Body of pancreas (tissue), 4 donors: ENCODE measurements around the gene CAPN3. TPM values are rescaled to one million over a fixed set of nuclear protein-coding genes. Genes with fewer than 3 reads are reported as not detected.
"Not testable (repeated sequence)": the region's sequence is repeated elsewhere in the genome, so short reads cannot be mapped to it uniquely, and the experiment has no call there.

ENCODE experiments used
- ATAC-seq: fragments of 150-250 bp; one replicate; pipeline ENCODE4 v1.9.1; 2016
- DNase-seq, 4 donors: peaks; one replicate each; pipeline ENCODE4 v3.0.0-alpha.2; 2019
- H3K27ac ChIP-seq, 4 donors: fragments of 200-600 bp; sonication (generic); 1 replicate in 3 of 4; 2 replicates in 1 of 4; pipeline versions ENCODE4 v1.5.1 to v1.6.1; 2016 to 2019; ENCODE audit warnings: mild to moderate bottlenecking in 1 of 4, mixed read lengths in 1 of 4, moderate library complexity in 1 of 4
- H3K27me3 ChIP-seq, 2 donors: fragments of 200-600 bp; sonication (generic); one replicate each; pipeline ENCODE4 v1.6.0; 2016; ENCODE audit warnings: mild to moderate bottlenecking in 1 of 2
- H3K36me3 ChIP-seq, 2 donors: fragments of 200-600 bp; sonication (generic); replicated peaks in 1 of 2; 2 replicates each; pipeline ENCODE4 v1.5.1; 2016; ENCODE audit warnings: low read depth in 2 of 2; ENCODE audit not compliant: insufficient read depth in 1 of 2
- H3K4me1 ChIP-seq: fragments of 200-600 bp; sonication (generic); one replicate; pipeline ENCODE4 v1.6.0; 2016
- H3K4me3 ChIP-seq, 2 donors: fragments of 200-600 bp; sonication (generic); 1 replicate in 1 of 2; 2 replicates in 1 of 2; pipeline ENCODE4 v1.5.1; 2016 to 2019
- H3K9me3 ChIP-seq, 3 donors: fragments of 200-600 bp; sonication (generic); 1 replicate in 2 of 3; 2 replicates in 1 of 3; pipeline ENCODE4 v1.5.1; 2016
- POLR2A ChIP-seq, 3 donors: fragments of 450-650 bp; IDR thresholded peaks; one replicate each; pipeline ENCODE4 v1.6.1; 2016; ENCODE audit warnings: antibody characterized with exemption in 3 of 3, mild to moderate bottlenecking in 2 of 3
- WGBS, 2 donors: methylation state at CpG; one replicate each; pipeline ENCODE4 v1.1.5; 2017; 5-methylcytosine and 5-hydroxymethylcytosine counted together
- intact Hi-C: fragments of 100-400 bp; cut with DNase I; formaldehyde crosslinking; loops from one replicate; pipeline ENCODE4 v1.15.1; 2023
- total RNA-seq, 2 donors: library from RNA; depleted of rRNA; stranded (reverse); fragments of >200 nt; gene quantifications; one replicate each; pipeline ENCODE4 v1.1.0, GENCODE V29; 2016
- TF ChIP-seq, protein P1 (sequence below), 7 experiments: fragments of 450-650 bp in 4 of 7; fragments of 200-600 bp in 3 of 7; sonication (generic) in 3 of 7; IDR thresholded peaks; one replicate each; pipeline ENCODE4 v1.5.1; 2016 to 2019; ENCODE audit warnings: antibody characterized with exemption in 7 of 7

Gene CAPN3
- total RNA-seq, 2 donors from 2014 or later = 6.3 to 9.6 TPM

DNA sequence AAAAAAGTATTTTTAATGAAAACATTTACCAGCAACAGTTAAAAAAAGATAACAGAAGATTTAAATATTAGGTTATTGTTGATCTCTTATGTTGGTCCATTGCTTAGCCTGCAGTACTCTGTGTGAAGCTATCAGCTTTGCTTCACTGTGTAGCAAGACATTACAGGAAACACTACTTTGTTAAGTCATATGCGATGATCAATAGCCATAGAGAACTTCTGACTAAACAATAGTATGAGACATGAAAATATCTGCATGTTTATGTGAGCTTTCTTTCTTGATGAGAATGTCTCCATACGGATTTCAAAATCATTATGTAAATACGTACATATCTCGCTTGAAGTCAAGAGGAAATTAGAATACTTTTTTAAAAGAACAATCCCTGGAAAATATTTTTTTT lies 27.0 kb upstream of the CAPN3 start:
- Histone ChIP-seq H3K4me3 (no peak overlapping the region), H3K36me3 (no peaks in the 10 kb centered on the region), H3K4me1 (no peaks in the 10 kb centered on the region), H3K27me3 (no peaks in the 10 kb centered on the region), H3K9me3 (no peaks in the 10 kb centered on the region), H3K27ac (no peak overlapping the region)
- no peak for DNase-seq
- 69 to 75% methylated on average over 4 of the region's 4 CpGs for WGBS, 2 donors
- no peak for ATAC-seq
- TF ChIP-seq, protein P1, sequence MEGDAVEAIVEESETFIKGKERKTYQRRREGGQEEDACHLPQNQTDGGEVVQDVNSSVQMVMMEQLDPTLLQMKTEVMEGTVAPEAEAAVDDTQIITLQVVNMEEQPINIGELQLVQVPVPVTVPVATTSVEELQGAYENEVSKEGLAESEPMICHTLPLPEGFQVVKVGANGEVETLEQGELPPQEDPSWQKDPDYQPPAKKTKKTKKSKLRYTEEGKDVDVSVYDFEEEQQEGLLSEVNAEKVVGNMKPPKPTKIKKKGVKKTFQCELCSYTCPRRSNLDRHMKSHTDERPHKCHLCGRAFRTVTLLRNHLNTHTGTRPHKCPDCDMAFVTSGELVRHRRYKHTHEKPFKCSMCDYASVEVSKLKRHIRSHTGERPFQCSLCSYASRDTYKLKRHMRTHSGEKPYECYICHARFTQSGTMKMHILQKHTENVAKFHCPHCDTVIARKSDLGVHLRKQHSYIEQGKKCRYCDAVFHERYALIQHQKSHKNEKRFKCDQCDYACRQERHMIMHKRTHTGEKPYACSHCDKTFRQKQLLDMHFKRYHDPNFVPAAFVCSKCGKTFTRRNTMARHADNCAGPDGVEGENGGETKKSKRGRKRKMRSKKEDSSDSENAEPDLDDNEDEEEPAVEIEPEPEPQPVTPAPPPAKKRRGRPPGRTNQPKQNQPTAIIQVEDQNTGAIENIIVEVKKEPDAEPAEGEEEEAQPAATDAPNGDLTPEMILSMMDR (IDR thresholded peaks at IDR 0.05) = no peak
- no peak for TF ChIP-seq POLR2A (IDR thresholded peaks at IDR 0.05)
- intact Hi-C loops = no loop called here

DNA sequence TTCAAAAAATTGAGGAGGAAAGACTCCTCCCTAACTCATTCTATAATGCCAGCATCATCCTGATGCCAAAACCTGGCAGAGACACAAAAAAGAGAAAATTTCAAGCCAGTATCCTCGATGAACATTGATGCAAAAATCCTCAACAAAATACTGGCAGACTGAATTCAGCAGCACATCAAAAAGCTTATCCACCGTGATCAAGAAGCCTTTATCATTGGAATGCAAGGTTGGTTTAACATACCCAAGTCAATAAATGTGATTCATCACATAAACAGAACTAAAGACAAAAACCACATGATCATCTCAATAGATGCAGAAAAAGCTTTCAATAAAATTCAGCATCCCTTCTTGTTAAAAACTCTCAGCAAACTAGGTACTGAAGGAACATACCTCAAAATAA lies 24.2 kb upstream of the CAPN3 start:
- WGBS, 2 donors = 93 to 94% methylated on average over 2 of the region's 2 CpGs
- TF ChIP-seq POLR2A (IDR thresholded peaks at IDR 0.05) = no peak
- Histone ChIP-seq H3K4me1 (no peaks in the 10 kb centered on the region), H3K27ac (no peak overlapping the region), H3K36me3 (no peaks in the 10 kb centered on the region), H3K27me3 (no peaks in the 10 kb centered on the region), H3K4me3 (no peak overlapping the region), H3K9me3 (no peaks in the 10 kb centered on the region)
- DNase-seq (no peak), ATAC-seq (no peak)
- intact Hi-C loops = no loop called here

DNA sequence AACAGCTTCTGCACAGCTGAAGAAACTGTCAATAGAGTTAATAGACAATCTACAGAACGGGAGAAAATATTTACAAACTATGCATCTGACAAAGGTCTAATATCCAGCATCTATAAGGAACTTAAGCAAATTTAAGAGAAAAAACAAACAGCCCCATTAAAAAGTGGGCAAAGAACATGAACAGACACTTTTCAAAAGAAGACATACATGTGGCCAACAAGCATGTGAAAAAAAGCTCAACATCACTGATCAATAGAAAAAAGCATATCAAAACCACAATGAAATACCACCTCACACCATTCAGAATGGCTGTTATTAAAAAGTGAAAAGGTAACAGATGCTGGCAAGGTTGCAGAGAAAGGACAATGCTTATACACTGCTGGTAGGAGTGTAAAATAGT lies 22.7 kb upstream of the CAPN3 start:
- H3K4me3 ChIP-seq, H3K9me3 ChIP-seq, H3K27ac ChIP-seq, H3K4me1 ChIP-seq, H3K36me3 ChIP-seq, ATAC-seq, DNase-seq, intact Hi-C loops, H3K27me3 ChIP-seq: not testable (repeated sequence)
- WGBS, 2 donors = 96 to 97% methylated on average over 1 of the region's 1 CpG

DNA sequence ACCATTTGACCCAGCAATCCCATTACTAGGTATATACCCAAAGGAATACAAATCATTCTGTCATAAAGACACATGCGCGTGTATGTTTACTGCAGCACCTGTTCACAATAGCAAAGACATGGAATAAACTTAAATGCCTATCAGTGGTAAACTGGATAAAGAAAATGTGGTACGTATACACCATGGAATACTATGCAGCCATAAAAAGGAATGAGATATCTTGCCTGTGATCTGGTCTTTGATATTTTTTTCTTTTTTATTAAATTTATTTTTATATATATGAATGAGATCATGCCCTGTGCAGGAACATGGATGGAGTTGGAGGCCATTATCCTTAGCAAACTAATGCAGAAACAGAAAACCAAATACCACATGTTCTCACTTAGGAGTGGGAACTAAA lies 22.2 kb upstream of the CAPN3 start:
- H3K27ac ChIP-seq, intact Hi-C loops, H3K4me3 ChIP-seq, H3K36me3 ChIP-seq, H3K4me1 ChIP-seq, H3K9me3 ChIP-seq, H3K27me3 ChIP-seq, DNase-seq, ATAC-seq: not testable (repeated sequence)
- 97% methylated on average over 3 of the region's 3 CpGs for whole genome bisulfite sequencing, 2 donors

DNA sequence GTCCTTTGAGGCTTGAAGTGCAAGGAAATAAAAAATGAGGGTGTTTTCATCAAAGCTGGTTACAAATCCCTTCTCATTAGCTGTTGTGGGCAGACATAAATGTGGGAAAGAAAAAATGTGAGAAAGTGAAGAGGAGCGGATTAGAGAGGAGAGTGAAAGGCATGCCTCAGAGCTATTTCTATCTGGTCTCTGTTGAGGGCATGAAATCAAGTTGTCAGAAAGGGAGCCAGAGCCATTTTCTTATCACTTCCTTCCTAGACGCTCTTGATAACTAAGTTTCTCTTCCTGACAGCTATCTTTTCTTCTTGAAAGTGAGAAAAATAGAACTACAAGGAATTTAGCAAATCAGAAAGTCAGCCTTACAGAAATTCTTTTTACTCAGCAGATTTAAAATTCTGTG lies 20.8 kb upstream of the CAPN3 start:
- no peak overlapping the region for H3K4me3 ChIP-seq

DNA sequence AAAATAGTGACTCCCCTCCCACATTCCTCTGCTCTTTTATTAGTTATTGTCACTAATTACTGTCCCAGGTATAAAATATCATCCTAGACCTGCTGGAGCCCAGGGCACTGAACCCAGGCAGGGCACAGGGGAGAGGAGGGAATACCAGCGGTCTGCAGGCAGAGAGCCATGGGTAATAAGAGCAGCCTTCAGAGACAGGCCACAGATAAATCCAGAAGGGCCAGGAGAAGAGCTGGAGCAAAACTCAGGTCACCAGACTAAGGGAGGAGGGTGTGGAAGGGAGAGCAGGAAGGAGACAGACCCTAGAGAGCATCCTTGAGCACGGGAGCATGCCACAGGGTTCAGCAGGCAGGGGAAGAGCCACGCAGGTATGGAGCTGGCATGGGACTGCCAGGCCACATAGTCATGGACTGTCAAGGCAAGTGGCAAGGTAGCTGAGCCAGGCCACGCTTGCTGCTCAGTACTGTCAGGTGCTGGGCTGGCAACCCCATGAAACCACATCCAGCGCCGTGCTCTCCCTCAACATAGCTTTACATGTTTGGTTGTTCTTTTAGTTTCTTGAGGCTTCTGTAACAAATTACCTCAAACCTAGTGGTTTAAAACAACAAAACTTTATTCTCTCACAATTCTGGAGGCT lies 15.6 kb upstream of the CAPN3 start:
- Histone ChIP-seq H3K9me3 (no peaks in the 10 kb centered on the region), H3K36me3 (no peaks in the 10 kb centered on the region), H3K4me3 (no peak overlapping the region), H3K27me3 (no peaks in the 10 kb centered on the region), H3K4me1 (no peaks in the 10 kb centered on the region), H3K27ac (no peak overlapping the region)
- WGBS, 2 donors = 84 to 90% methylated on average over 6 of the region's 6 CpGs
- DNase-seq (no peak), ATAC-seq (no peak)
- TF ChIP-seq POLR2A (IDR thresholded peaks at IDR 0.05) = no peak
- TF ChIP-seq, protein P1 (IDR thresholded peaks at IDR 0.05) = no peak
- intact Hi-C loops = no loop called here

More for the DNA sequence above, 20.8 kb upstream of the CAPN3 start:
- Histone ChIP-seq H3K9me3 (no peaks in the 10 kb centered on the region), H3K36me3 (no peaks in the 10 kb centered on the region), H3K4me1 (no peaks in the 10 kb centered on the region), H3K27ac (no peak overlapping the region), H3K27me3 (no peaks in the 10 kb centered on the region)
- WGBS, 2 donors = 65 to 77% methylated on average over 2 of the region's 2 CpGs
- DNase-seq (no peak), ATAC-seq (no peak)
- TF ChIP-seq, protein P1 (IDR thresholded peaks at IDR 0.05) = no peak
- no peak for TF ChIP-seq POLR2A (IDR thresholded peaks at IDR 0.05)
- intact Hi-C loops = no loop called here
